ENCODE results near the gene FILIP1L.

The FILIP1L gene

GRCh38 chr3:99903869-99904268 lies 210.4 kb downstream of the FILIP1L start:
- Histone ChIP-seq H3K27me3 (ENCODE audit: control insufficient read depth, insufficient read depth, low read length) (no peaks in the 10 kb centered on the region), H3K9ac (no peak overlapping the region), H3K4me2 (ENCODE audit: low read length) (peak overlapping the region; percentile 34), H3K27ac (peak overlapping the region; percentile 52), H3K4me3 (ENCODE audit: low read depth, low read length) (no peak overlapping the region), H3K36me3 (ENCODE audit: control insufficient read depth, insufficient read depth, low read length) (no peaks in the 10 kb centered on the region), H3K79me2 (peaks cover 4% of the 10 kb centered on the region), H3K4me1 (peaks cover 50% of the 10 kb centered on the region), H3K9me3 (ENCODE audit: control insufficient read depth, low read length) (no peaks in the 10 kb centered on the region), H2AFZ (peak overlapping the region; percentile 6)
- no peak for TF ChIP-seq CTCF (IDR thresholded peaks at IDR 0.05)

GRCh38 chr3:99902091-99902490 lies 212.2 kb downstream of the FILIP1L start:
- Histone ChIP-seq H3K9ac (no peak overlapping the region), H3K27ac (peak overlapping the region; percentile 34), H3K4me1 (peaks cover 36% of the 10 kb centered on the region), H3K27me3 (ENCODE audit: control insufficient read depth, insufficient read depth, low read length) (no peaks in the 10 kb centered on the region), H3K4me2 (ENCODE audit: low read length) (no peak overlapping the region), H3K4me3 (ENCODE audit: low read depth, low read length) (no peak overlapping the region), H3K36me3 (ENCODE audit: control insufficient read depth, insufficient read depth, low read length) (no peaks in the 10 kb centered on the region), H3K9me3 (ENCODE audit: control insufficient read depth, low read length) (no peaks in the 10 kb centered on the region), H2AFZ (peak overlapping the region; percentile 38), H3K79me2 (peaks cover 4% of the 10 kb centered on the region)
- TF ChIP-seq CTCF (IDR thresholded peaks at IDR 0.05): no peak

- TF ChIP-seq CTCF (IDR thresholded peaks at IDR 0.05): no peak
- peaks cover 4% of the 10 kb centered on the region for H3K79me2 ChIP-seq
- no peak overlapping the region for H3K4me2 ChIP-seq (ENCODE audit: low read length)
- H3K27me3 ChIP-seq (ENCODE audit: control insufficient read depth, insufficient read depth, low read length): no peaks in the 10 kb centered on the region
- H3K36me3 ChIP-seq (ENCODE audit: control insufficient read depth, insufficient read depth, low read length): no peaks in the 10 kb centered on the region
- H3K4me3 ChIP-seq (ENCODE audit: low read depth, low read length): no peak overlapping the region
- peak overlapping the region; percentile 34 for H3K27ac ChIP-seq
- H2AFZ ChIP-seq: peak overlapping the region; percentile 73
- peaks cover 33% of the 10 kb centered on the region for H3K4me1 ChIP-seq
- H3K9me3 ChIP-seq (ENCODE audit: control insufficient read depth, low read length): no peaks in the 10 kb centered on the region
- no peak overlapping the region for H3K9ac ChIP-seq
These were observed 212.9 kb downstream of the FILIP1L start for GRCh38 chr3:99901200-99901926.

DNA sequence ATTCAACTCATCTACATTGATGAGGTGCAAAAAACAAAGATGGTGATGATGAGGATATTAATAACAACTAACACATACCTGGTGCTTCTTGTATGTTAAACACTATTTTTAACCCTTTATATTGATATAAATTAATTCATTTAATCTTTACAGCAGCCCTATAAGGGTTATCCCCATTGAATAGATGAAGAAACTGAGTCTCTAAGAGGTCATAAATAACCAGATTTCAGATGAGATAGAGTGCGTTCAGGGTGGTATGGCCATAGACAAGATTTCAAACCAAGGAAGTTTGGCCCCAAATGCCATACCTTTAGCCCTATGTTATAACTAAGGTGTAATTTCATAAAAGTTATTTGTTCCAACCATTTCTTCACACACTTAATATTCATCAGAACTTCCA lies 214.1 kb downstream of the FILIP1L start:
- no peaks in the 10 kb centered on the region for H3K9me3 ChIP-seq (ENCODE audit: control insufficient read depth, low read length)
- TF ChIP-seq CTCF (IDR thresholded peaks at IDR 0.05): no peak
- H3K27ac ChIP-seq: no peak overlapping the region

DNA sequence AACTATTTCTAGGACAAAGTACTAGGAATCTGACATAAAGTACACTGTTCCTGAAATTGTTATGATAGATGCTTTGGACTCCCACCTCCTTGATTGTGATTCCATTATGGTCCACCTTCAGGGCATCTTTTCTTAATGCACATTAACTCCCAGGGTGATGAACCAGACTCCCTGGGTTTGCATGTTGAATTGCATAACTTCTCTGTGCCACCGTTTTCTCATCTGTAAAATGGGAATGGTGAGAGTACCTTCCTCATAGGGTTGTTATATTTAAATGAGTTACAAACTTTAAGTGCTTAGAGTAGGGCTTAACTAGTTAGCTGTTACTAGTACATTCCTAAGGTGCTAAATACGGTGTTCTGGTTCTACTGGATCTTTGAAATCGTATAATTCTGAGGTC lies 214.7 kb downstream of the FILIP1L start:
- H3K9ac ChIP-seq: no peak overlapping the region

More for the DNA sequence above, 214.1 kb downstream of the FILIP1L start:
- Histone ChIP-seq H3K9ac (no peak overlapping the region), H3K4me2 (ENCODE audit: low read length) (no peak overlapping the region), H3K4me3 (ENCODE audit: low read depth, low read length) (no peak overlapping the region), H2AFZ (no peak overlapping the region), H3K79me2 (peaks cover 4% of the 10 kb centered on the region), H3K27me3 (ENCODE audit: control insufficient read depth, insufficient read depth, low read length) (no peaks in the 10 kb centered on the region), H3K36me3 (ENCODE audit: control insufficient read depth, insufficient read depth, low read length) (no peaks in the 10 kb centered on the region), H3K4me1 (peaks cover 31% of the 10 kb centered on the region)

More for the DNA sequence above, 214.7 kb downstream of the FILIP1L start:
- Histone ChIP-seq H3K9me3 (ENCODE audit: control insufficient read depth, low read length) (no peaks in the 10 kb centered on the region), H3K36me3 (ENCODE audit: control insufficient read depth, insufficient read depth, low read length) (no peaks in the 10 kb centered on the region), H3K27ac (no peak overlapping the region), H3K4me2 (ENCODE audit: low read length) (no peak overlapping the region), H2AFZ (no peak overlapping the region), H3K4me1 (peaks cover 25% of the 10 kb centered on the region), H3K79me2 (no peaks in the 10 kb centered on the region), H3K27me3 (ENCODE audit: control insufficient read depth, insufficient read depth, low read length) (no peaks in the 10 kb centered on the region), H3K4me3 (ENCODE audit: low read depth, low read length) (no peak overlapping the region)
- TF ChIP-seq CTCF (IDR thresholded peaks at IDR 0.05): no peak

Data from parathyroid adenoma (tissue), 2 donors.